Karpas-422 (cell line): ENCODE results near the gene MORC2. TPM values are rescaled to one million over a fixed set of nuclear protein-coding genes. Genes with fewer than 3 reads are reported as not detected.

Source experiments
- DNase-seq: peaks from one replicate; pipeline ENCODE4 v3.0.0-alpha.2; 2015
- H2AFZ ChIP-seq: fragments of 200-600 bp; sonication (generic); 2 replicates; pipeline ENCODE4 v1.6.1; 2014; ENCODE audit warnings: antibody characterized with exemption, low read length, mixed read lengths
- H3K27ac ChIP-seq: fragments of 200-600 bp; sonication (generic); 2 replicates; pipeline ENCODE4 v1.5.1; 2014; ENCODE audit warnings: mild to moderate bottlenecking, low read length, moderate library complexity
- H3K27me3 ChIP-seq: fragments of 200-600 bp; sonication (generic); 2 replicates; pipeline ENCODE4 v1.6.1; 2014; ENCODE audit warnings: low read length, mixed read lengths
- H3K36me3 ChIP-seq: fragments of 200-600 bp; sonication (generic); 2 replicates; pipeline ENCODE4 v1.6.1; 2014; ENCODE audit warnings: low read length, mixed read lengths; ENCODE audit not compliant: insufficient read depth
- H3K4me1 ChIP-seq: fragments of 200-600 bp; sonication (generic); 2 replicates; pipeline ENCODE4 v1.6.1; 2014; ENCODE audit warnings: mild to moderate bottlenecking, low read length, mixed read lengths
- H3K4me2 ChIP-seq: fragments of 200-600 bp; sonication (generic); 2 replicates; pipeline ENCODE4 v1.6.1; 2014; ENCODE audit warnings: low read length, low read depth, mild to moderate bottlenecking; ENCODE audit not compliant: poor library complexity, severe bottlenecking
- H3K4me3 ChIP-seq: fragments of 200-600 bp; sonication (generic); 2 replicates; pipeline ENCODE4 v1.5.1; 2014; ENCODE audit warnings: mild to moderate bottlenecking, antibody characterized with exemption, low read length, mixed read lengths
- H3K79me2 ChIP-seq: fragments of 200-600 bp; sonication (generic); 2 replicates; pipeline ENCODE4 v1.6.1; 2014; ENCODE audit warnings: mild to moderate bottlenecking, low read length, mixed read lengths
- H3K9ac ChIP-seq: fragments of 200-600 bp; sonication (generic); 2 replicates; pipeline ENCODE4 v1.6.0; 2014; ENCODE audit warnings: low read length
- H3K9me2 ChIP-seq: fragments of 200-600 bp; sonication (generic), shearing (Covaris generic); replicated peaks from 2 replicates; pipeline ENCODE4 v1.6.0; 2014; ENCODE audit warnings: mild to moderate bottlenecking, low read length, moderate library complexity; ENCODE audit not compliant: insufficient read depth
- H3K9me3 ChIP-seq: fragments of 300-700, 200-600 bp; sonication (generic); 2 replicates; pipeline ENCODE4 v1.6.1; 2014; ENCODE audit warnings: low read length, mixed read lengths
- H4K20me1 ChIP-seq: fragments of 200-600 bp; sonication (generic); 2 replicates; pipeline ENCODE4 v1.6.1; 2014; ENCODE audit warnings: mild to moderate bottlenecking, antibody characterized with exemption, low read length, low read depth; ENCODE audit not compliant: insufficient read depth
- total RNA-seq: library from RNA; depleted of rRNA; stranded (reverse); fragments of >200 nt; shearing (Covaris generic); gene quantifications from 2 replicates; pipeline ENCODE4 v1.2.3, GENCODE V29; 2014; ENCODE audit warnings: low replicate concordance

MORC2 gene
- total RNA-seq, 1 experiment from 2014 or later, result 29.0 TPM

- Histone ChIP-seq H3K9me2 (no peaks in the 10 kb centered on the region), H3K4me1 (peaks cover 36% of the 10 kb centered on the region), H3K27me3 (no peaks in the 10 kb centered on the region), H3K27ac (no peak overlapping the region), H3K4me2 (no peak overlapping the region), H4K20me1 (no peaks in the 10 kb centered on the region), H3K9ac (no peak overlapping the region), H3K36me3 (no peaks in the 10 kb centered on the region), H2AFZ (no peak overlapping the region), H3K79me2 (no peaks in the 10 kb centered on the region), H3K4me3 (no peak overlapping the region), H3K9me3 (no peaks in the 10 kb centered on the region)
- DNase-seq, result no peak
These were observed 87.0 kb downstream of the MORC2 start for GRCh38 chr22:30881361-30882183.

DNA sequence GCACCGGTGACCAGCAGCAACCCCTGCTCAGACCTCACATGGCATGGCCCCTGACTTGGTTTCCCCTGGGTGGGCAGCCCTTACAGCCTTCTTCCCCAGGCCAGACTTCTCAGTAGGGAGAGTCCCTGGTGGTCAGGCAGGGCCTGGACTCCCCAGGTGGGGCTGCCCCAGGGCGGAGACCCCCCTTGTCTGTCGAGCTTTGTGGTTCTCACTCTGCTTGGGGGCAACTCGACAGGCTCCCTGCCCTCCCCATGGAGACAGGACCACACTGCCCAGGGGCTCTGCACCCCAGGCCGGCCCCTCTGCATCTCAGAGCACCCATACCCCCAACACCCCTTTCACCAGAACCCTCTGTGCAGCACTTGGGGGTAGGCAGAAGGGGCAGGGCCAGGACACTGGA is 87.7 kb downstream of the MORC2 start:
- H3K4me3 ChIP-seq, result no peak overlapping the region
- H4K20me1 ChIP-seq, result no peaks in the 10 kb centered on the region
- no peak overlapping the region for H3K4me2 ChIP-seq
- no peak overlapping the region for H3K9ac ChIP-seq
- H3K9me2 ChIP-seq, result no peaks in the 10 kb centered on the region
- H3K9me3 ChIP-seq, result no peaks in the 10 kb centered on the region
- no peaks in the 10 kb centered on the region for H3K36me3 ChIP-seq
- H2AFZ ChIP-seq, result no peak overlapping the region
- no peaks in the 10 kb centered on the region for H3K79me2 ChIP-seq
- no peaks in the 10 kb centered on the region for H3K27me3 ChIP-seq
- no peak for DNase-seq
- H3K4me1 ChIP-seq, result peaks cover 42% of the 10 kb centered on the region
- no peak overlapping the region for H3K27ac ChIP-seq

DNA sequence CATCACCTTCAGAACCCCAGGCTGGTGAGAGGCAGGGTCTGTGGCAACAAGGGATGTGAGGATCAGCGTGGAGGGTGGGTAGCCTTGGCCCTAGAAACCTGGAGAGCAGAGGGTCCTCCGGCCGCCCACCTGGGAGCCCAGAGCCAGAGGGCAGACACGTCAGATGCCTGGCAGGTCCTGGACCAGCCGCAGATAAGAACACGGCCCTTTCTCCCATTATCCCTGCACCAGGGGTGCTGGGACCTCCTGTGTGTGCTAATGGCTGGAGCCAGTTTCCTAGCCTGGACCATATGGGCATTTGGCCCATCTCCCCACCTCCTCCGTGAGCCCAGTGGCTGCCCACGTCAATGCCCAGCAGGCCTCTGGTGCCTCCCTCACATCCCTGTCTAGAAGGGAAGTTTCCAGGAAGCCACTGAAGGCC is 88.4 kb downstream of the MORC2 start:
- Histone ChIP-seq H3K9me3 (no peaks in the 10 kb centered on the region), H3K4me3 (no peak overlapping the region)

DNA sequence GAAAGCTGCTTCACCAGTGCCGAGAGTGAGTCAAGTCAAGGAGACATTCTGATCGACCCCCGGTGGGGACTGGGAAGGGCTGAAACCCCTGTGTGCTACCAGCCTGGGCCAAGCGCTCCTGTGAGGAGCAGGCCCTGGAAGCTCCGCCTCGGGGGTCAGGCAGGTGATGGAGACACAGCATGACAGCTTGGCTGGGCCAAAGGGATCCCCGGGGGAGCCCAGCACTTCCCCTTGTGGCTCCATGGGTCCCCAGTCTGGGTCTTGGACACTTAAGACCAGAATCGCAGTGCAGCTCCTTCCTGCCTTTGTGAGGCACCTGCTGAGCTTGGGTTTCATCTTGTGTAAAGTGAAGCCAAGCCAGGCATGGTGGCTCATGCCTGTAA is 89.2 kb downstream of the MORC2 start:
- no peaks in the 10 kb centered on the region for H3K36me3 ChIP-seq
- H3K4me3 ChIP-seq, result no peak overlapping the region
- no peaks in the 10 kb centered on the region for H3K9me3 ChIP-seq
- H3K27ac ChIP-seq, result no peak overlapping the region
- no peak overlapping the region for H2AFZ ChIP-seq
- no peaks in the 10 kb centered on the region for H3K27me3 ChIP-seq
- DNase-seq, result peak; percentile 50
- no peak overlapping the region for H3K9ac ChIP-seq
- no peaks in the 10 kb centered on the region for H3K79me2 ChIP-seq
- peaks cover 42% of the 10 kb centered on the region for H3K4me1 ChIP-seq
- peak overlapping the region; percentile 35 for H3K4me2 ChIP-seq
- H4K20me1 ChIP-seq, result no peaks in the 10 kb centered on the region
- H3K9me2 ChIP-seq, result no peaks in the 10 kb centered on the region

More for the DNA sequence above, 88.4 kb downstream of the MORC2 start:
- Histone ChIP-seq H4K20me1 (no peaks in the 10 kb centered on the region), H3K4me1 (peaks cover 42% of the 10 kb centered on the region), H3K4me2 (no peak overlapping the region), H3K27ac (no peak overlapping the region), H3K9me2 (no peaks in the 10 kb centered on the region), H3K79me2 (no peaks in the 10 kb centered on the region), H2AFZ (no peak overlapping the region), H3K9ac (no peak overlapping the region), H3K27me3 (no peaks in the 10 kb centered on the region), H3K36me3 (no peaks in the 10 kb centered on the region)
- no peak for DNase-seq

- no peak for DNase-seq
- Histone ChIP-seq H2AFZ (no peak overlapping the region), H3K27ac (no peak overlapping the region), H3K4me1 (peaks cover 42% of the 10 kb centered on the region), H3K27me3 (no peaks in the 10 kb centered on the region), H3K9me3 (no peaks in the 10 kb centered on the region), H3K4me3 (no peak overlapping the region), H4K20me1 (no peaks in the 10 kb centered on the region), H3K9ac (no peak overlapping the region), H3K9me2 (no peaks in the 10 kb centered on the region), H3K79me2 (no peaks in the 10 kb centered on the region), H3K4me2 (peak overlapping the region; percentile 35), H3K36me3 (no peaks in the 10 kb centered on the region)
These were observed 89.8 kb downstream of the MORC2 start for GRCh38 chr22:30878516-30879414.

DNA sequence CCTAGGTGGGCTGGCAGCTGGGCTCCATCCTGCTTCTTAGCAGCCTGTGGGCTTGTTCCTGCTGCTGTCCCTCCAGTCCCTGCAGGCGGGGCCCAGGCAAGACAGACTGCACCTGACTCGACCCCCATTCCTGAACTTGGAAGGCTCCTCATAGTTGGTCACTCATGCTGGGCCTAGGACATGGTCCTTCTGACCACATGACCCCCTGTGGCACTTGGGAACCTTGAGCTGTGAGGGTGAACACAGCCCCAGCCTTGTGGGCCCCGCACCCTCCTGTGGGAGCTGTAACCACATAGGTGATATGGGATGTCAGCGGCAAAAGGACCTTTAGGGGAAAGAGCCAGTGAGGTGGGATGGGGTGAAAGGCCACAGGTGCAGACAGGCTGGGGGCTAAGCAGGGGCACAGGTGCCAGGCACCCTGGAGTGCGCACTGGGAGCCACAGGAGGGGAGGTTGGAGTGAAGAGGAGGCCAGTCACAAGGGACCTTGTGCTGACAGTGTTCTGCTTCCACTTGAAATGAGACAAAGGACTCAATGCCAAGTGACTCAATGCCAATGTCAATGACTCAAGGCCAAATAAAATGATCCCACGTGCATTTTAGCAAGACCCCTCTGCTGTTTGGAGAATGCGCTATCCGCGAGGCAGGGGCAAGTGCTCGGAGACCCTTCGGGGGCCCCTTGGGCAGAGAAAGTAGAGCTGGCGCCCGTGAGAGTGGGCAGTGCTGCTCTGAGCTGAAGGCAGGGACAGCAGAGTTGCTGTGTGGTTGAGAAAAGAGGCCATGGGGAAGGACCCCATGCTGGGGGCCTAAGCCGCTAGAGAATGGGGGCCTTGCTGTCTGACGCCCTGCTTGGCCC is 90.7 kb downstream of the MORC2 start:
- H3K27ac ChIP-seq, result peak overlapping the region; percentile 7; the same call in 1 of the 2 replicates
- H3K4me3 ChIP-seq, result no peak overlapping the region
- H3K9ac ChIP-seq, result no peak overlapping the region
- no peak overlapping the region for H3K4me2 ChIP-seq
- no peaks in the 10 kb centered on the region for H3K27me3 ChIP-seq
- H3K79me2 ChIP-seq, result no peaks in the 10 kb centered on the region
- no peak for DNase-seq
- no peak overlapping the region for H2AFZ ChIP-seq
- H3K36me3 ChIP-seq, result no peaks in the 10 kb centered on the region
- H3K9me2 ChIP-seq, result no peaks in the 10 kb centered on the region
- H4K20me1 ChIP-seq, result no peaks in the 10 kb centered on the region
- H3K9me3 ChIP-seq, result no peaks in the 10 kb centered on the region
- H3K4me1 ChIP-seq, result peaks cover 42% of the 10 kb centered on the region

GRCh38 chr22:30876915-30877553 is 91.5 kb downstream of the MORC2 start:
- H3K4me1 ChIP-seq, result peaks cover 42% of the 10 kb centered on the region
- DNase-seq, result peak; percentile 66
- peak overlapping the region; percentile 7; the same call in 1 of the 2 replicates for H3K27ac ChIP-seq
- H3K36me3 ChIP-seq, result no peaks in the 10 kb centered on the region
- no peak overlapping the region for H3K4me3 ChIP-seq
- no peaks in the 10 kb centered on the region for H3K27me3 ChIP-seq
- no peak overlapping the region for H3K4me2 ChIP-seq
- H4K20me1 ChIP-seq, result no peaks in the 10 kb centered on the region
- no peaks in the 10 kb centered on the region for H3K9me2 ChIP-seq
- H3K79me2 ChIP-seq, result no peaks in the 10 kb centered on the region
- H3K9me3 ChIP-seq, result no peaks in the 10 kb centered on the region
- no peak overlapping the region for H3K9ac ChIP-seq
- H2AFZ ChIP-seq, result no peak overlapping the region
